GM23338 (cell line): ENCODE measurements around the gene SEC16A.

Experiments
- CREB1 ChIP-seq: fragments of 250-450 bp; sonication (Bioruptor Pico); IDR thresholded peaks from 2 replicates; pipeline ENCODE4 v1.5.0; 2020; ENCODE audit warnings: low read depth, mild to moderate bottlenecking, moderate library complexity
- ETS1 ChIP-seq: IDR thresholded peaks from 2 replicates; pipeline ENCODE4 v1.6.1; 2016; ENCODE audit warnings: antibody characterized with exemption
- EZH2 ChIP-seq: fragments of 200-600 bp; sonication (generic); IDR thresholded peaks from one replicate; pipeline ENCODE4 v1.8.0; 2017; ENCODE audit warnings: antibody characterized with exemption, mild to moderate bottlenecking, low read depth; ENCODE audit not compliant: unreplicated experiment
- EZH2phosphoT487 ChIP-seq: fragments of 200-600 bp; sonication (generic); IDR thresholded peaks from one replicate; pipeline ENCODE4 v1.8.1; 2018; ENCODE audit warnings: antibody characterized with exemption; ENCODE audit not compliant: unreplicated experiment
- JUNB ChIP-seq: IDR thresholded peaks from one replicate; pipeline ENCODE4 v1.6.1; 2016; ENCODE audit warnings: antibody characterized with exemption; ENCODE audit not compliant: unreplicated experiment
- NANOG ChIP-seq: IDR thresholded peaks from 2 replicates; pipeline ENCODE4 v1.6.1; 2016; ENCODE audit warnings: antibody characterized with exemption, borderline replicate concordance
- POLR2AphosphoS5 ChIP-seq: IDR thresholded peaks from 2 replicates; pipeline ENCODE4 v1.6.1; 2016; ENCODE audit warnings: antibody characterized with exemption, low read depth
- REST ChIP-seq: IDR thresholded peaks from one replicate; pipeline ENCODE4 v1.6.1; 2018; ENCODE audit warnings: antibody characterized with exemption; ENCODE audit not compliant: unreplicated experiment
- STAT1 ChIP-seq: IDR thresholded peaks from one replicate; pipeline ENCODE4 v1.6.1; 2016; ENCODE audit warnings: antibody characterized with exemption; ENCODE audit not compliant: unreplicated experiment
- ZNF114 ChIP-seq: fragments of 250-450 bp; sonication (Bioruptor Pico); IDR thresholded peaks from 2 replicates; pipeline ENCODE4 v1.5.0; 2020; ENCODE audit warnings: mild to moderate bottlenecking, moderate library complexity
- TF ChIP-seq, protein P1 (sequence below), 2 experiments: fragments of 200-600 bp in 1 of 2; sonication (generic) in 1 of 2; conservative IDR thresholded peaks; 2 replicates each; pipeline versions ENCODE4 v1.5.1 to v1.6.1; 2016 to 2017; ENCODE audit warnings: antibody characterized with exemption in 2 of 2, low read depth in 2 of 2, mild to moderate bottlenecking in 2 of 2, moderate library complexity in 1 of 2

- TF ChIP-seq, protein P1, sequence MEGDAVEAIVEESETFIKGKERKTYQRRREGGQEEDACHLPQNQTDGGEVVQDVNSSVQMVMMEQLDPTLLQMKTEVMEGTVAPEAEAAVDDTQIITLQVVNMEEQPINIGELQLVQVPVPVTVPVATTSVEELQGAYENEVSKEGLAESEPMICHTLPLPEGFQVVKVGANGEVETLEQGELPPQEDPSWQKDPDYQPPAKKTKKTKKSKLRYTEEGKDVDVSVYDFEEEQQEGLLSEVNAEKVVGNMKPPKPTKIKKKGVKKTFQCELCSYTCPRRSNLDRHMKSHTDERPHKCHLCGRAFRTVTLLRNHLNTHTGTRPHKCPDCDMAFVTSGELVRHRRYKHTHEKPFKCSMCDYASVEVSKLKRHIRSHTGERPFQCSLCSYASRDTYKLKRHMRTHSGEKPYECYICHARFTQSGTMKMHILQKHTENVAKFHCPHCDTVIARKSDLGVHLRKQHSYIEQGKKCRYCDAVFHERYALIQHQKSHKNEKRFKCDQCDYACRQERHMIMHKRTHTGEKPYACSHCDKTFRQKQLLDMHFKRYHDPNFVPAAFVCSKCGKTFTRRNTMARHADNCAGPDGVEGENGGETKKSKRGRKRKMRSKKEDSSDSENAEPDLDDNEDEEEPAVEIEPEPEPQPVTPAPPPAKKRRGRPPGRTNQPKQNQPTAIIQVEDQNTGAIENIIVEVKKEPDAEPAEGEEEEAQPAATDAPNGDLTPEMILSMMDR (conservative IDR thresholded peaks at IDR 0.05; ENCODE audit: low read depth in 2 of 2) = no peak
- TF ChIP-seq NANOG (no peak), EZH2 (no peak), POLR2AphosphoS5 (no peak), JUNB (no peak), EZH2phosphoT487 (no peak), REST (no peak), CREB1 (CRISPR knock-in tag) (no peak), ETS1 (no peak), ZNF114 (no peak), STAT1 (no peak)
These were observed 38.7 kb upstream of the SEC16A start for GRCh38 chr9:136521537-136521936.
